NT2/D1 (cell line): ENCODE data around the gene PATL2.
"Not testable (repeated sequence)": the region's sequence is repeated elsewhere in the genome, so short reads cannot be mapped to it uniquely, and the experiment has no call there.

Experiments used
- SUZ12 ChIP-seq: IDR thresholded peaks from 2 replicates; pipeline ENCODE4 v1.6.1; 2011; ENCODE audit not compliant: insufficient read length, insufficient read depth; ENCODE audit errors: extremely low read depth
- YY1 ChIP-seq: IDR thresholded peaks from 2 replicates; pipeline ENCODE4 v1.6.1; 2011; ENCODE audit not compliant: insufficient read length, insufficient read depth
- ZNF274 ChIP-seq: IDR thresholded peaks from 2 replicates; pipeline ENCODE4 v1.6.1; 2011; ENCODE audit warnings: mild to moderate bottlenecking, low read depth, low read length

DNA sequence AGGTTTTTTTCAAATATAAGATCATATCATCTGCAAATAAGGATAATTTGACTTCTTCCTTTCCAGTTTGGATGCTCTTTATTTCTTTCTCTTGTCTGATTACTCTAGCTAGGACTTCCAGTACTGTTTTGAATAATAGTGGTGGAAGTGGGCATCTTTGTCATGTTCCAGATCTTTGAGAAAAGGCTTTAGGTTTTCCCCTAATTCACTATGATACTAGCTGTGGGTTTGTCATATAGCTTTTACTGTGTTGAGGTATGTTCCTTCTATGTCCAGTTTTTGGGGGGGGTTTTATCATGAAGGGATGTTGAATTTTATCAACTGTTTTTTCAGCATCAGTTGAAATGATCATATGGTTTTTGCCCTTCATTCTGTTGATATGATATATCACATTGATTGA is 10.4 kb downstream of the PATL2 start:
- not testable (repeated sequence) for TF ChIP-seq ZNF274, SUZ12, YY1
